HG02981 (cell line): ENCODE measurements around the gene GIT2.
"Not testable (repeated sequence)": the region's sequence is repeated elsewhere in the genome, so short reads cannot be mapped to it uniquely, and the experiment has no call there.

Experiments used
- ATAC-seq: cut with Tn5 transposase; IDR thresholded peaks from one replicate; pipeline ENCODE4 v1.9.1; 2021; ENCODE audit warnings: mild to moderate bottlenecking, moderate library complexity; ENCODE audit not compliant: unreplicated experiment

The GIT2 gene

GRCh38 chr12:109995686-109996482 is at the start of gene GIT2:
Gene GIT2 (minus strand): TSS chr12:109996368. CDS start chr12:109996224, 144 bp downstream.
- ATAC-seq, result peak; percentile 77

- ATAC-seq, result no peak
These were observed 46.1 kb upstream of the GIT2 start for GRCh38 chr12:110042264-110042663.

GRCh38 chr12:110039085-110039807 is 43.1 kb upstream of the GIT2 start:
- no peak for ATAC-seq

GRCh38 chr12:110038741-110039084 is 42.5 kb upstream of the GIT2 start:
- no peak for ATAC-seq

- no peak for ATAC-seq
These were observed 41.1 kb upstream of the GIT2 start for GRCh38 chr12:110037315-110037714.

- ATAC-seq, result no peak
These were observed 39.5 kb upstream of the GIT2 start for GRCh38 chr12:110035534-110036104.

GRCh38 chr12:110033888-110034287 is 37.7 kb upstream of the GIT2 start:
- no peak for ATAC-seq

GRCh38 chr12:110029290-110029815 is 33.2 kb upstream of the GIT2 start:
- ATAC-seq, result no peak

GRCh38 chr12:110028323-110028722 is 32.2 kb upstream of the GIT2 start:
- ATAC-seq, result no peak

- ATAC-seq, result no peak
These were observed 27.9 kb upstream of the GIT2 start for GRCh38 chr12:110024051-110024450.

- ATAC-seq, result no peak
These were observed 27.2 kb upstream of the GIT2 start for GRCh38 chr12:110023059-110023980.

GRCh38 chr12:110020956-110021355 is 24.8 kb upstream of the GIT2 start:
- ATAC-seq, result no peak

- no peak for ATAC-seq
These were observed 19.0 kb upstream of the GIT2 start for GRCh38 chr12:110015132-110015531.

- ATAC-seq, result no peak
These were observed 16.5 kb upstream of the GIT2 start for GRCh38 chr12:110012659-110013058.

GRCh38 chr12:110012137-110012536 is 16.0 kb upstream of the GIT2 start:
- peak; percentile 54 for ATAC-seq

- no peak for ATAC-seq
These were observed 14.9 kb upstream of the GIT2 start for GRCh38 chr12:110010853-110011723.

- not testable (repeated sequence) for ATAC-seq
These were observed 12.7 kb upstream of the GIT2 start for GRCh38 chr12:110008681-110009398.

- no peak for ATAC-seq
These were observed 11.7 kb upstream of the GIT2 start for GRCh38 chr12:110007881-110008280.

- no peak for ATAC-seq
These were observed 9.9 kb upstream of the GIT2 start for GRCh38 chr12:110006115-110006514.
